ENCODE data around the gene MINDY1.
A peak's percentile ranks its signal among the peaks of the same experiment; 100 is the strongest.

The MINDY1 gene

GRCh38 chr1:151011154-151011850 is 4.6 kb upstream of the MINDY1 start:
- no peak for DNase-seq

- DNase-seq, result no peak
Observed at GRCh38 chr1:151010346-151010726, 3.6 kb upstream of the MINDY1 start.

- DNase-seq, result no peak
Observed at GRCh38 chr1:151009674-151010345, 3.1 kb upstream of the MINDY1 start.

GRCh38 chr1:151009206-151009587 is 2.5 kb upstream of the MINDY1 start:
- DNase-seq, result no peak

GRCh38 chr1:151008244-151009205 is 1.8 kb upstream of the MINDY1 start, which contains the start of gene PRUNE1:
TSS of gene PRUNE1 (plus strand) at chr1:151008449. CDS start at chr1:151008633, 184 bp downstream.
- DNase-seq, result peak; percentile 98

- no peak for DNase-seq
Observed at GRCh38 chr1:151007853-151008243, 1.1 kb upstream of the MINDY1 start.

- no peak for DNase-seq
Observed at GRCh38 chr1:151005729-151006319, 878 bp downstream of the MINDY1 start.

GRCh38 chr1:151003180-151003579 is 3.5 kb downstream of the MINDY1 start:
- no peak for DNase-seq

- no peak for DNase-seq
Observed at GRCh38 chr1:151002611-151003010, 4.1 kb downstream of the MINDY1 start.

GRCh38 chr1:151002051-151002450 is 4.7 kb downstream of the MINDY1 start:
- no peak for DNase-seq

GRCh38 chr1:151001602-151002001 is 5.1 kb downstream of the MINDY1 start:
- DNase-seq, result no peak

- DNase-seq, result no peak
Observed at GRCh38 chr1:151000408-151000807, 6.3 kb downstream of the MINDY1 start.

GRCh38 chr1:150999926-151000325 is 6.8 kb downstream of the MINDY1 start:
- no peak for DNase-seq

GRCh38 chr1:150999051-150999674 is 7.5 kb downstream of the MINDY1 start:
- DNase-seq, result no peak

GRCh38 chr1:150997949-150998348 is 8.8 kb downstream of the MINDY1 start:
- DNase-seq, result no peak

GRCh38 chr1:150997126-150997872 is 9.4 kb downstream of the MINDY1 start:
- no peak for DNase-seq

GRCh38 chr1:150995896-150996295 is 10.8 kb downstream of the MINDY1 start:
- peak; percentile 27 for DNase-seq

GRCh38 chr1:150995460-150995859 is 11.2 kb downstream of the MINDY1 start:
- no peak for DNase-seq

- no peak for DNase-seq
Observed at GRCh38 chr1:150994248-150994647, 12.5 kb downstream of the MINDY1 start.

- DNase-seq, result no peak
Observed at GRCh38 chr1:150992626-150993025, 14.1 kb downstream of the MINDY1 start.

GRCh38 chr1:150987924-150988323 is 18.8 kb downstream of the MINDY1 start:
- no peak for DNase-seq
